Measurements from ENCODE around the gene PARD6G.

Gene PARD6G

DNA sequence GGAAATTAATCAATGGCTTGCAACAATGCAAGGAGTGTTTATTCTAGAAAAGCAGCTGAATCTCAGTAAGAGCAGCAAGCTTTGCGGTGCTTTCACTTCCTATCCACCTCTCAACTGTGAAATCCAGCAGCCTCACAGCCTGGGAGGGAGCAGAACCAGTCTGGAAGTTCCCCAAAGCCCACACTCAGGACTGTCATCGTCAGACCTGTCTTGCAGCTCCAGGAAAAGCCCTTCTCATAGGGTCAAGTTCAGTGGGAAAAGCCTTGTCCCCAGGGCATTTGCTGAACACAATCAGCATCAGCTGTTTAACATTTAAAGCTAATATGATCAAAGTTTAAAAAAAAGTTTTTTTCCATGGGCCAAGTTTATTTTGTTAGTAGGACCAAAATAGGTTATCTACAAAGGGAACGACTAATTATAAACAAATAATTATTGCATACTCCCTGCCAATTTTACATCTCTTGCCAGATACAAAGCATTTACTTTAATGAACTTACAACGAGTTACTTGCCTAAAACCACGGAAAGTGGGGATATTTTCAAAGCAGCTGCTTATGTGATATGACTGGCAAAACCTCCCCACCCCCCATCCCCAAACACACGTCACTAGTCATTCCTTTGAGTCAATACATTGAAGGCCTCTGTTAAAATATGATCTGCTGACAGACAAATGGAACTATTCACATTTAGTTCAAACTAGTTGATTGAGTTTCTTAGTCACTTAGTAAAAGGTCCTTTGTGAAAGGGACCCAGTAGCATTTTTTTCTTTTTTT, 36.8 kb downstream of the PARD6G start:
- peak in 1 of 2 donors; percentile 30 for ATAC-seq

DNA sequence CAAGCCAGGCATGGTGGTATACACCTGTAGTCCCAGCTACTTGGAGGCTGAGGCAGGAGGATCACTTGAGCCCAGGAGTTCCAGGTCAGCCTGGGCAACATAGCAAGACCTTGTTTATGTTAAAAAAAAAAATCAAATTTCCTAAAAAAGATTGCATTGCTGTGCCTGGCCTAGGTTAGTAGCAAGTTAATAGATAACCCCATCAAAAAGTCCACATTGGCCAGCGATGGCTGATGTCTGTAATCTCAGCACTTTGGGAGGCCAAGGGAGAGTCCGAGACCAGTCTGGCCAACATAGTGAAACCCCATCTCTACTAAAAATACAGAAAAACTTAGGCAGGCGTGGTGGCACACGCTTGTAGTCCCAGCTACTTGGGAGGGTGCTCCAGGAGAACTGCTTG, 38.7 kb downstream of the PARD6G start:
- ATAC-seq: no peak

DNA sequence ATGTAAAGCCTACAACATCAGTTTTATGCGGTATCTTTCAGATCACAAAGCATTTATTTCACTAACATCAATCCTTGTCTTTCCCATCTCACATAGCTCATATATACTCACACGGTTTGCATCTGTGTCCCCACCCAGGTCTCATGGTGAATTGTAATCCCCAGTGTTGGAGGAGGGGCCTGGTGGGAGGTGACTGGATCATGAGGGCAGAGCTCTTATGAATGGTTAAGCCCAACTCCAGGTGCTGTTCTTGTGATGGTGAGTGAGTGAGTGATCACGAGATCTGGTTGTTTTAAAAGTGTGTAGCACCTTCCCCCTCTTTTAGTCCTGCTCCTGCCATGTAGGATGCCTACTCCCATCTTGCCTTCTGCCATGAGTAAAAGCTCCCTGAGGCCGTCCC, 42.0 kb downstream of the PARD6G start:
- ATAC-seq: no peak

GRCh38 chr18:80204142-80204541, 43.2 kb downstream of the PARD6G start:
- no peak for ATAC-seq

DNA sequence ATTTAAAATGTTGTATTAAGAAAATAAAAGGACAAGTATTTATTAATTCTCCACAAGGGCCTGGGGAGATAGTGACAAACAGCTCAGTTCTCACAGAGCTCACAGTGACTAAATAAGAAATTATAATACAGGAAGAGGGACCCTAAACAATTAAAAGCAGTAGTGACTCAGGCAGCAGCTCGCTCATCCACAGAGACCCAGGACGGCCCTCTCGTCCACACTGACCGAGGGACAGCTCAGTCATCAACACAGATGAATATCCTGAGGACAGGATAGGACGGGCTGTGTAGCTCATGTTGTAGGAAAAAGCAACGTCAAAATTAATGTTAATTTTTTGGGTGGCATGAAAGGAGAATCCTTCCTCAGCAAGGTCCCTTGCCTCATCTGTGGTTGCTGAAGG, 44.1 kb downstream of the PARD6G start:
- no peak for ATAC-seq

GRCh38 chr18:80202264-80202998, 44.9 kb downstream of the PARD6G start:
- peak; percentile 88 to 90 for ATAC-seq

DNA sequence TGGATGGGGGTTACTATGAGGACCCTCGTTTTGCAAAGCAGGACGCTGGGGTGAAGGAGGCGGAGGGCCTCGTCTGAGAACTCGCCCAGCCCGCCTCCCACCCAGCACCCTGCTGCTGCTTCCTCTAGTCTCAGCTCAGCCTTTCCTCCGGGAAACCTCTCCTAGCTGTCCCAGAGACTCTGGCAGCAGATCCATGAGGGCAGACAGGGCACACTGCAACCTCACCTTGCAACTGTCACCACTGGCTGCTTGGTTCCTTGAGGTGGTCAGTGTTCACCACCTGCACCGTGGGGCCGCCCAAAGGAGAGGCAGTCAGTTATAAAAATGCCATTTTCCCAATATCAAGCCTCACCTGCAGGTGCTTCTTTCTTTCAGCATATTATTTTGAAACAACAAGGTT, 45.6 kb downstream of the PARD6G start:
- ATAC-seq: no peak

GRCh38 chr18:80200932-80201672, 46.2 kb downstream of the PARD6G start:
- ATAC-seq: no peak

GRCh38 chr18:80200171-80200931, 47.0 kb downstream of the PARD6G start:
- no peak for ATAC-seq

DNA sequence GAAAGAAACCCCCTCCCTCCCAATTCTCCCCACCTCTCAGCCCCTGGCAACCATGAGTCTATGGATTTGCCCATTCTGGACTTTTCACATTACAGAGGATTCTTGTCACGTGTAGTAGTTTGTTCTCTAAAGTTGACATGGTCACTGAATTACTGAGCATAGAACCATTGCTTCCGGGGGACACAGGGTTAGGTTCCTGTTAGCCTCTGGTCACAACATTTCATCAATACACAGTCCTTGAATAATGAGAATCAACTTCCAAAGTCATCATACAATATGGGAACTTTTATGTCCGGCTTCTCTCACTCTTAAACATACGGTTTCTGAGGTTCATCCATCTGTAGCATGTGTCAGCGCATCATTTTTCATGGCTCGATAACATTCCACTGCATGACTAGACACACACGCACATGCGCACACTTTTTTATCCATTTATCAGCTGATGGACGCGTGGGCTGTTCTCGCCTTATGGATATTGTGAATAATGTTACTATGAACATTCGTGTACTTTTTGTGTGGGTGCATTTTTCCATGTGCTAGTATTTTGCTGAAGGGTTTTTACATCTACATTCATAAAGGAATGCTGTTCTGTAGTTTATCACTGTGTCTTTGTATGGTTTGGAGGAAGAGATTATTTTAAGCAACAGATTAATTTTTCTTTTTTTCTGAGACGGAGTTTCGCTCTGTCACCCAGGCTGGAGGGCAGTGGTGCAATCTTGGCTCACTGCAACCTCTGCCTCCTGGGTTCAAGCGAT, 48.1 kb downstream of the PARD6G start:
- no peak for ATAC-seq

DNA sequence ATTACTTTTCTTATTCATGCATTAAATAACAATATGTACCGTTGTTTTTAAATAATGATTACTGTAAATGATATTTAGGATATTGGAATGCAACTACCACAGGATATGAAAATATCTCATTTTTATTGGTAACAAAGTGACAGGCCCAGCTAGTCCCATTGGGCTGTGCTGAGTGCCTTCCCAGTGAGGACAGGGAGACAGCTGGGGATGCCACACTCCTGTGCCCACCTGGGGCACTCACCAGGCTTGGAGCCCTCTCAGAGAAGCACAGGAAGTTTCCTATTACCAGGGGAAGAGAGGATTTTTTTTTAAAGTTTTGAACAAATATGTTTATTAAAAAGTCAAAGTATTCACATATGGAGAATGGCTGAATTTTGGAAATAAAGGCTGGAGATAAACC, 48.9 kb downstream of the PARD6G start:
- no peak for ATAC-seq

DNA sequence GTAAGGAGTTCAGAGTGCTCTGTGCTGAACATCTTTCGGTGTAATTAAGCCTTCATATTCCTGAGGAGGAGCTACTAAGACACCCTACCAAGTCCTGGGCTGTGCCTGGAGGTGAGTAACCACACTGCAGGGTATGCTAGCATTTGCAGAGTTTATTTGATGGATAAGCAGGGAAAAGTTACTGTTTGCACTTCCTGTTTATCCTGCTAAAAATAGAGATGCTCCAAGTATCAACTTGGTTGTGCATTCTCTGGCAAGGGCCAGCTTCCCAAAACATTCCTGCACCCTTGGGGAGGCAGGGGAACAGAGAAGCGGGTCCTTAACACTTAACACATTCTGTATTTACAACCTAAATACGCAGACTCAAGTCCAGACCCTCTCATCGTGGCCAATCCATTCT, 49.8 kb downstream of the PARD6G start:
- no peak for ATAC-seq

GRCh38 chr18:80196528-80197320, 50.6 kb downstream of the PARD6G start:
- no peak for ATAC-seq

- ATAC-seq: peak; percentile 21 to 72
These were observed 52.3 kb downstream of the PARD6G start for GRCh38 chr18:80194874-80195570.

- ATAC-seq: no peak
These were observed 53.6 kb downstream of the PARD6G start for GRCh38 chr18:80193701-80194100.

- no peak for ATAC-seq
These were observed 54.5 kb downstream of the PARD6G start for GRCh38 chr18:80192653-80193385.

- ATAC-seq: no peak
These were observed 55.2 kb downstream of the PARD6G start for GRCh38 chr18:80191907-80192652.

DNA sequence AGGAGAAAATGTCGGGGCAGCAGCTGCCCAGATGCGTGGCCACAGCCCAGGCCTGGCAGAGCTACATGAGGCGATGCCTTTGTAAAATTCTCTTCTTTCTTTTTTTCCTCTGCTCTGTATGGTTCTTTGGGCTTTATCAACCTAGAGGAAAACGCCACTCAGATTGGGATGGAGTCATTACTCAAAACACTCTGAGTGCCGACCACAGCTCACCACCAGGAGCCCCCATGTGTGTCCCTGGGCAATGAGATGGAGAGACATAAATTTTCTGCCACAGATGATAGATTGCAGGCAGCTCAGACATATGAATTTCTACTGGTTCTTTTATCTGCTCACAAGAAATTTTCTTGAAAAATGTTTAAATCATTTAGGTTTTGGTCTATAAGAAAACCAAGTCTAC, 56.0 kb downstream of the PARD6G start:
- ATAC-seq: no peak

DNA sequence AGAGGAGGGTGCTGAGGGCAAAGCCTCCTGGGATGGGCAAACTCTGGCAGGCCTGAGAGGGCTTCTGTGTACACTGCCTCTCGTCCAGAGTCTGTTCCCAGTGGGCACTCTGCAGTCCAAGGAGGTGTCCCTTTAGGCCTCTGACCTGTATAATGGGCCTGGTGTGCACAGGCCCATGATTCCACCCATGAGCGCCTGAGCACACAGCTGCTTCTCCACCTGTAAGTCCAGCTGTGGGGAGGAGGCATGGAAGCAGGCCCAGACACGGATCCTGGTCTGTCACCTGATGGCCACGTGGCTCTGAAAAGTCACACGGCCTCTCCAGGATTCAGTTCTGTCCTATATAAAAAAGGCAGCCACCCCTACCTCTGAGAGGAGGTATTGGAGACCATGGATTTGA, 57.0 kb downstream of the PARD6G start:
- ATAC-seq: no peak
